ENCODE results near the gene ALAS1. TPM values are rescaled to one million over a fixed set of nuclear protein-coding genes. Genes with fewer than 3 reads are reported as not detected.

Gene ALAS1
- polyA plus RNA-seq, 1 donor (not counting 4 experiments of a cell fraction or from before 2014, with no cell fraction given): 74.1 TPM

GRCh38 chr3:52153389-52154096 is 44.4 kb upstream of the ALAS1 start:
- peaks cover 0 to 12% of the 10 kb centered on the region in 2 experiments for H3K36me3 ChIP-seq (ENCODE audit: control insufficient read depth in 2 of 2, extremely low read depth in 1 of 2, insufficient read depth in 2 of 2, low read length in 2 of 2)
- peak overlapping the region; percentile 80 for H3K4me2 ChIP-seq (ENCODE audit: control insufficient read depth, extremely low read depth, insufficient read depth, low read depth, low read length)
- H4K20me1 ChIP-seq (ENCODE audit: control insufficient read depth, extremely low read depth, insufficient read depth, low read length): no peaks in the 10 kb centered on the region
- TF ChIP-seq EZH2 (IDR thresholded peaks at IDR 0.05; ENCODE audit: low read length): no peak
- TF ChIP-seq CTCF (optimal IDR thresholded peaks at IDR 0.05 in 1 of 3, IDR thresholded peaks at IDR 0.05 in 1 of 3, conservative IDR thresholded peaks at IDR 0.05 in 1 of 3; ENCODE audit: extremely low read depth in 1 of 3, insufficient read depth in 2 of 3, low read length in 3 of 3): peak in 1 of 3 experiments; percentile 24
- DNase-seq (ENCODE audit: low read depth, low spot score) (no peak), FAIRE-seq (peak; percentile 36)
- dilution Hi-C loops (cut with MboI; ENCODE audit: extremely low pct_ligation_motif_present, low sequenced_read_pairs): no loop called here
- peaks cover 6% of the 10 kb centered on the region for H3K4me1 ChIP-seq (ENCODE audit: control insufficient read depth, extremely low read depth, insufficient read depth, low read length)
- no peaks in the 10 kb centered on the region for H3K9me3 ChIP-seq (ENCODE audit: control insufficient read depth, low read depth, low read length)
- H3K4me3 ChIP-seq (ENCODE audit: control insufficient read depth in 2 of 3, extremely low read depth in 1 of 3, insufficient read depth in 2 of 3, low read depth in 1 of 3, low read length in 3 of 3): peak overlapping the region; percentile 78 to 92 (median 86)
- H2AFZ ChIP-seq (ENCODE audit: control insufficient read depth, low read length): peak overlapping the region; percentile 78
- H3K79me2 ChIP-seq (ENCODE audit: control insufficient read depth, insufficient read depth, low read length): peaks cover 13% of the 10 kb centered on the region
- peak overlapping the region; percentile 79 for H3K27ac ChIP-seq (ENCODE audit: control insufficient read depth, insufficient read depth, low read length)
- peak overlapping the region; percentile 83 for H3K9ac ChIP-seq (ENCODE audit: control insufficient read depth, extremely low read depth, insufficient read depth, low read length)
- no peaks in the 10 kb centered on the region for H3K9me1 ChIP-seq (ENCODE audit: control insufficient read depth, extremely low read depth, insufficient read depth, low read length)
- H3K27me3 ChIP-seq (ENCODE audit: control insufficient read depth, extremely low read depth, insufficient read depth, low read length): no peaks in the 10 kb centered on the region

- Histone ChIP-seq H2AFZ (ENCODE audit: control insufficient read depth, low read length) (peak within 1 kb of the TSS; percentile 96), H3K4me1 (ENCODE audit: control insufficient read depth, extremely low read depth, insufficient read depth, low read length) (peaks cover 6% of the 10 kb centered on the region), H3K27ac (ENCODE audit: control insufficient read depth, insufficient read depth, low read length) (peak within 1 kb of the TSS; percentile 79), H4K20me1 (ENCODE audit: control insufficient read depth, extremely low read depth, insufficient read depth, low read length) (no peaks in the 10 kb centered on the region), H3K4me2 (ENCODE audit: control insufficient read depth, extremely low read depth, insufficient read depth, low read depth, low read length) (peak within 1 kb of the TSS; percentile 80), H3K4me3 (ENCODE audit: control insufficient read depth in 2 of 3, extremely low read depth in 1 of 3, insufficient read depth in 2 of 3, low read depth in 1 of 3, low read length in 3 of 3) (peak within 1 kb of the TSS; percentile 78 to 92 (median 86)), H3K36me3 (ENCODE audit: control insufficient read depth in 2 of 2, extremely low read depth in 1 of 2, insufficient read depth in 2 of 2, low read length in 2 of 2) (peaks cover 0 to 5% of the 10 kb centered on the region in 2 experiments), H3K79me2 (ENCODE audit: control insufficient read depth, insufficient read depth, low read length) (peaks cover 13% of the 10 kb centered on the region), H3K9me3 (ENCODE audit: control insufficient read depth, low read depth, low read length) (no peaks in the 10 kb centered on the region), H3K9ac (ENCODE audit: control insufficient read depth, extremely low read depth, insufficient read depth, low read length) (peak within 1 kb of the TSS; percentile 83), H3K9me1 (ENCODE audit: control insufficient read depth, extremely low read depth, insufficient read depth, low read length) (no peaks in the 10 kb centered on the region), H3K27me3 (ENCODE audit: control insufficient read depth, extremely low read depth, insufficient read depth, low read length) (no peaks in the 10 kb centered on the region)
- peak; percentile 85 for FAIRE-seq
- peak; percentile 81 for DNase-seq (ENCODE audit: low read depth, low spot score)
- TF ChIP-seq EZH2 (IDR thresholded peaks at IDR 0.05; ENCODE audit: low read length): no peak
- TF ChIP-seq CTCF (optimal IDR thresholded peaks at IDR 0.05 in 1 of 3, IDR thresholded peaks at IDR 0.05 in 1 of 3, conservative IDR thresholded peaks at IDR 0.05 in 1 of 3; ENCODE audit: extremely low read depth in 1 of 3, insufficient read depth in 2 of 3, low read length in 3 of 3): no peak
- dilution Hi-C loops (cut with MboI; ENCODE audit: extremely low pct_ligation_motif_present, low sequenced_read_pairs): no loop called here
Observed at GRCh38 chr3:52154135-52155094, 43.5 kb upstream of the ALAS1 start, which contains the start of gene POC1A. POC1A (minus strand) TSS chr3:52154423; CDS start chr3:52154372, 51 bp downstream.
